Measurements from ENCODE around the gene ISX. TPM values are rescaled to one million over a fixed set of nuclear protein-coding genes. Genes with fewer than 3 reads are reported as not detected.

ISX gene
- total RNA-seq, 2 experiments from 2014 or later: not detected

DNA sequence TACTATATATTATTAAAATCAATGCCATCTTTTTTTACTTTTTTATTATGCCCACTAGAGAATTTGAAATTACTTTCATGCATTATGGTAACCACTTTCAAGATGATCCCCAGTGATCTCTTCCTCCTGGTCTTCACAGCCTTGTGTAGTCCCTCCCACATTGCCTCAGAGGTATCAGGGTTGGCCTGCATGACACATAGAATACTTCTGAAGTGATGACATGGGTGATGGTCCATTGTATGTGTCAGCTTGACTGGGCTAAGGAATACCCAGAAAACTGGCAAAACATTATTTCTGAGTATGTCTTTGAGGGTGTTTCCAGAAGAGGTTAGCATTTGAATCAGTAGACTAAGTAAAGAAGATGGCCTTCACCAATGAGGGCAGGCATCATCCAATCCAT lies 14.2 kb upstream of the ISX start:
- H3K27ac ChIP-seq (ENCODE audit: low read depth, low read length, poor library complexity, severe bottlenecking): no peak overlapping the region
- no peaks in the 10 kb centered on the region for H3K36me3 ChIP-seq (ENCODE audit: insufficient read depth, low read length)
- no peak overlapping the region for H2AFZ ChIP-seq (ENCODE audit: low read length)
- no TSS peak for BruUV-seq (replicated peaks)
- POLR2A ChIA-PET: no interaction called here
- intact Hi-C loops (cut with micrococcal nuclease; ENCODE audit: unreplicated experiment): no loop called here
- no peak overlapping the region for H3K4me2 ChIP-seq (ENCODE audit: low read length)
- no peaks in the 10 kb centered on the region for H3K4me1 ChIP-seq (ENCODE audit: insufficient read depth, low read length, poor library complexity, severe bottlenecking)
- H3K79me2 ChIP-seq (ENCODE audit: insufficient read depth, low read depth, low read length): no peaks in the 10 kb centered on the region
- CTCF ChIA-PET (ENCODE audit: unreplicated experiment): no interaction called here
- DNase-seq (ENCODE audit: low spot score): no peak
- no peaks in the 10 kb centered on the region for H3K9me3 ChIP-seq (ENCODE audit: low read length)
- H3K4me3 ChIP-seq (ENCODE audit: low read depth, low read length, poor library complexity, severe bottlenecking): no peak overlapping the region
- no peaks in the 10 kb centered on the region for H3K9me2 ChIP-seq (ENCODE audit: insufficient read depth, low read length)
- TF ChIP-seq CTCF (conservative IDR thresholded peaks at IDR 0.05; ENCODE audit: low read length) (no peak), EZH2phosphoT487 (IDR thresholded peaks at IDR 0.05; ENCODE audit: borderline replicate concordance, low read depth, low read length) (no peak)
- no peaks in the 10 kb centered on the region for H4K20me1 ChIP-seq (ENCODE audit: insufficient read depth, low read length)

GRCh38 chr22:35053060-35053835 lies 12.7 kb upstream of the ISX start:
- intact Hi-C loops (cut with micrococcal nuclease; ENCODE audit: unreplicated experiment): no loop called here
- no peaks in the 10 kb centered on the region for H3K9me2 ChIP-seq (ENCODE audit: insufficient read depth, low read length)
- H3K4me1 ChIP-seq (ENCODE audit: insufficient read depth, low read length, poor library complexity, severe bottlenecking): no peaks in the 10 kb centered on the region
- no TSS peak for BruUV-seq (replicated peaks)
- H3K27ac ChIP-seq (ENCODE audit: low read depth, low read length, poor library complexity, severe bottlenecking): no peak overlapping the region
- CTCF ChIA-PET (ENCODE audit: unreplicated experiment): no interaction called here
- H3K36me3 ChIP-seq (ENCODE audit: insufficient read depth, low read length): no peaks in the 10 kb centered on the region
- POLR2A ChIA-PET: no interaction called here
- TF ChIP-seq CTCF (conservative IDR thresholded peaks at IDR 0.05; ENCODE audit: low read length) (no peak), EZH2phosphoT487 (IDR thresholded peaks at IDR 0.05; ENCODE audit: borderline replicate concordance, low read depth, low read length) (no peak)
- no peaks in the 10 kb centered on the region for H4K20me1 ChIP-seq (ENCODE audit: insufficient read depth, low read length)
- H3K4me2 ChIP-seq (ENCODE audit: low read length): no peak overlapping the region
- no peak overlapping the region for H2AFZ ChIP-seq (ENCODE audit: low read length)
- peaks cover 4% of the 10 kb centered on the region; the same call in 1 of the 2 replicates for H3K9me3 ChIP-seq (ENCODE audit: low read length)
- DNase-seq (ENCODE audit: low spot score): no peak
- H3K4me3 ChIP-seq (ENCODE audit: low read depth, low read length, poor library complexity, severe bottlenecking): no peak overlapping the region
- H3K79me2 ChIP-seq (ENCODE audit: insufficient read depth, low read depth, low read length): no peaks in the 10 kb centered on the region

DNA sequence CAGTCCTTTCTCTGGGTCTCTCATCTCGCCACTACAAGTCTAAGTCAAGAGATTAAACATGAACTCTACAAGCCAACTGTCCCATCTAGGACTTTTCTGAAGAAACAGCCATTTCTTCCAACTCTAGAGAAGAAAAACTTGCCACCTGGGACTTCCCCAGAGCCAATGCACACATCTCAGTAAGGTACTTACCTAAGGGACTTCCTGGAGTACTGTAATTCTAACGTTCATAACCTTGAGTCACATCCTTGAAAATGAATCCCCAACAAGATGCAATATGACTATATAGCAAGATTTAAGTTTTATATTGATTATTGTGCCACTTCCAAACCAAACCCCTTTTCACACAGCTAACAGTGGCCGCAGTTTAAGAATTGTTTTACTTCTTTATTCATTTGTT lies 11.9 kb upstream of the ISX start:
- DNase-seq (ENCODE audit: low spot score): no peak
- no peaks in the 10 kb centered on the region for H3K4me1 ChIP-seq (ENCODE audit: insufficient read depth, low read length, poor library complexity, severe bottlenecking)
- ChIA-PET POLR2A (no interaction called here), CTCF (ENCODE audit: unreplicated experiment) (no interaction called here)
- H4K20me1 ChIP-seq (ENCODE audit: insufficient read depth, low read length): no peaks in the 10 kb centered on the region
- no TSS peak for BruUV-seq (replicated peaks)
- intact Hi-C loops (cut with micrococcal nuclease; ENCODE audit: unreplicated experiment): no loop called here
- H3K4me2 ChIP-seq (ENCODE audit: low read length): no peak overlapping the region
- no peaks in the 10 kb centered on the region for H3K79me2 ChIP-seq (ENCODE audit: insufficient read depth, low read depth, low read length)
- no peak overlapping the region for H3K4me3 ChIP-seq (ENCODE audit: low read depth, low read length, poor library complexity, severe bottlenecking)
- peaks cover 4% of the 10 kb centered on the region; the same call in 1 of the 2 replicates for H3K9me3 ChIP-seq (ENCODE audit: low read length)
- H3K27ac ChIP-seq (ENCODE audit: low read depth, low read length, poor library complexity, severe bottlenecking): no peak overlapping the region
- TF ChIP-seq CTCF (conservative IDR thresholded peaks at IDR 0.05; ENCODE audit: low read length) (no peak), EZH2phosphoT487 (IDR thresholded peaks at IDR 0.05; ENCODE audit: borderline replicate concordance, low read depth, low read length) (no peak)
- no peaks in the 10 kb centered on the region for H3K9me2 ChIP-seq (ENCODE audit: insufficient read depth, low read length)
- no peaks in the 10 kb centered on the region for H3K36me3 ChIP-seq (ENCODE audit: insufficient read depth, low read length)
- H2AFZ ChIP-seq (ENCODE audit: low read length): no peak overlapping the region

All from OCI-LY7 (cell line).